Cerebellar nuclear complex (tissue), 1 donor: Measurements from ENCODE around the gene PROM2.

Experiments used
- DNase-seq, 2 experiments: peaks; one replicate each; lab custom pipeline; 2025; lab: John Stamatoyannopoulos, UW

Gene PROM2

GRCh38 chr2:95308426-95308990, 34.3 kb downstream of the PROM2 start:
- no peak for DNase-seq

GRCh38 chr2:95309599-95309998, 35.4 kb downstream of the PROM2 start:
- no peak for DNase-seq

- DNase-seq, result no peak
These were observed 36.0 kb downstream of the PROM2 start for GRCh38 chr2:95310216-95310615.

- no peak for DNase-seq
These were observed 36.4 kb downstream of the PROM2 start for GRCh38 chr2:95310651-95311050.

GRCh38 chr2:95311815-95312542, 37.7 kb downstream of the PROM2 start:
- DNase-seq, result no peak

- no peak for DNase-seq
These were observed 38.4 kb downstream of the PROM2 start for GRCh38 chr2:95312543-95313201.

- no peak for DNase-seq
These were observed 39.3 kb downstream of the PROM2 start for GRCh38 chr2:95313296-95314131.

GRCh38 chr2:95314598-95314963, 40.3 kb downstream of the PROM2 start:
- DNase-seq, result no peak

- DNase-seq, result no peak
These were observed 40.8 kb downstream of the PROM2 start for GRCh38 chr2:95314964-95315611.

- DNase-seq, result no peak
These were observed 41.7 kb downstream of the PROM2 start for GRCh38 chr2:95315801-95316411.

- no peak for DNase-seq
These were observed 42.3 kb downstream of the PROM2 start for GRCh38 chr2:95316466-95317122.

GRCh38 chr2:95317123-95317500, 42.9 kb downstream of the PROM2 start:
- no peak for DNase-seq

- DNase-seq, result no peak
These were observed 43.6 kb downstream of the PROM2 start for GRCh38 chr2:95317665-95318425.

GRCh38 chr2:95318431-95319220, 44.4 kb downstream of the PROM2 start:
- no peak for DNase-seq

GRCh38 chr2:95319481-95320343, 45.5 kb downstream of the PROM2 start:
- no peak for DNase-seq

GRCh38 chr2:95320344-95320712, 46.1 kb downstream of the PROM2 start:
- no peak for DNase-seq

GRCh38 chr2:95320986-95321767, 46.9 kb downstream of the PROM2 start:
- DNase-seq, result no peak
